ENCODE data around the gene FOXL2.

FOXL2 gene

GRCh38 chr3:138971766-138972320, 24.9 kb upstream of the FOXL2 start:
- Histone ChIP-seq H3K4me1 (ENCODE audit: insufficient read depth, low read length, poor library complexity, severe bottlenecking) (peaks cover 10% of the 10 kb centered on the region), H4K20me1 (ENCODE audit: insufficient read depth, low read length, poor library complexity, severe bottlenecking) (no peaks in the 10 kb centered on the region), H3K9me3 (ENCODE audit: insufficient read depth, low read depth, low read length) (no peaks in the 10 kb centered on the region), H2AFZ (ENCODE audit: low read length) (no peak overlapping the region), H3F3A (ENCODE audit: low read depth) (no peaks in the 10 kb centered on the region), H3K36me3 (ENCODE audit: insufficient read depth, low read length) (no peaks in the 10 kb centered on the region), H3K79me2 (ENCODE audit: insufficient read depth, low read length) (no peaks in the 10 kb centered on the region), H3K27me3 (ENCODE audit: insufficient read depth, low read length, poor library complexity, severe bottlenecking) (no peaks in the 10 kb centered on the region), H3K4me3 (ENCODE audit: low read length, poor library complexity, severe bottlenecking) (no peak overlapping the region), H3K9ac (ENCODE audit: low read depth, low read length, poor library complexity, severe bottlenecking) (no peak overlapping the region), H3K4me2 (ENCODE audit: low read depth, low read length, poor library complexity, severe bottlenecking) (no peak overlapping the region), H3K9me2 (replicated peaks; ENCODE audit: low read depth, low read length) (no peaks in the 10 kb centered on the region)
- no peak for TF ChIP-seq EZH2phosphoT487 (IDR thresholded peaks at IDR 0.05; ENCODE audit: borderline replicate concordance)
- TF ChIP-seq, protein P1, sequence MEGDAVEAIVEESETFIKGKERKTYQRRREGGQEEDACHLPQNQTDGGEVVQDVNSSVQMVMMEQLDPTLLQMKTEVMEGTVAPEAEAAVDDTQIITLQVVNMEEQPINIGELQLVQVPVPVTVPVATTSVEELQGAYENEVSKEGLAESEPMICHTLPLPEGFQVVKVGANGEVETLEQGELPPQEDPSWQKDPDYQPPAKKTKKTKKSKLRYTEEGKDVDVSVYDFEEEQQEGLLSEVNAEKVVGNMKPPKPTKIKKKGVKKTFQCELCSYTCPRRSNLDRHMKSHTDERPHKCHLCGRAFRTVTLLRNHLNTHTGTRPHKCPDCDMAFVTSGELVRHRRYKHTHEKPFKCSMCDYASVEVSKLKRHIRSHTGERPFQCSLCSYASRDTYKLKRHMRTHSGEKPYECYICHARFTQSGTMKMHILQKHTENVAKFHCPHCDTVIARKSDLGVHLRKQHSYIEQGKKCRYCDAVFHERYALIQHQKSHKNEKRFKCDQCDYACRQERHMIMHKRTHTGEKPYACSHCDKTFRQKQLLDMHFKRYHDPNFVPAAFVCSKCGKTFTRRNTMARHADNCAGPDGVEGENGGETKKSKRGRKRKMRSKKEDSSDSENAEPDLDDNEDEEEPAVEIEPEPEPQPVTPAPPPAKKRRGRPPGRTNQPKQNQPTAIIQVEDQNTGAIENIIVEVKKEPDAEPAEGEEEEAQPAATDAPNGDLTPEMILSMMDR (conservative IDR thresholded peaks at IDR 0.05; ENCODE audit: low read length) = no peak

- no peaks in the 10 kb centered on the region for H3K36me3 ChIP-seq (ENCODE audit: insufficient read depth, low read length)
- H3K27me3 ChIP-seq (ENCODE audit: insufficient read depth, low read length, poor library complexity, severe bottlenecking) = no peaks in the 10 kb centered on the region
- H3K4me2 ChIP-seq (ENCODE audit: low read depth, low read length, poor library complexity, severe bottlenecking) = no peak overlapping the region
- H3F3A ChIP-seq (ENCODE audit: low read depth) = no peaks in the 10 kb centered on the region
- no peak overlapping the region for H3K4me3 ChIP-seq (ENCODE audit: low read length, poor library complexity, severe bottlenecking)
- no peaks in the 10 kb centered on the region for H4K20me1 ChIP-seq (ENCODE audit: insufficient read depth, low read length, poor library complexity, severe bottlenecking)
- no peaks in the 10 kb centered on the region for H3K79me2 ChIP-seq (ENCODE audit: insufficient read depth, low read length)
- no peaks in the 10 kb centered on the region for H3K4me1 ChIP-seq (ENCODE audit: insufficient read depth, low read length, poor library complexity, severe bottlenecking)
- no peak overlapping the region for H3K9ac ChIP-seq (ENCODE audit: low read depth, low read length, poor library complexity, severe bottlenecking)
- no peaks in the 10 kb centered on the region for H3K9me2 ChIP-seq (replicated peaks; ENCODE audit: low read depth, low read length)
- no peak for TF ChIP-seq EZH2phosphoT487 (IDR thresholded peaks at IDR 0.05; ENCODE audit: borderline replicate concordance)
- TF ChIP-seq, protein P1 (conservative IDR thresholded peaks at IDR 0.05; ENCODE audit: low read length) = no peak
- no peak overlapping the region for H2AFZ ChIP-seq (ENCODE audit: low read length)
- peaks cover 7% of the 10 kb centered on the region; the same call in 1 of the 2 replicates for H3K9me3 ChIP-seq (ENCODE audit: insufficient read depth, low read depth, low read length)
Measured at GRCh38 chr3:138964923-138965322, 18.0 kb upstream of the FOXL2 start.

DNA sequence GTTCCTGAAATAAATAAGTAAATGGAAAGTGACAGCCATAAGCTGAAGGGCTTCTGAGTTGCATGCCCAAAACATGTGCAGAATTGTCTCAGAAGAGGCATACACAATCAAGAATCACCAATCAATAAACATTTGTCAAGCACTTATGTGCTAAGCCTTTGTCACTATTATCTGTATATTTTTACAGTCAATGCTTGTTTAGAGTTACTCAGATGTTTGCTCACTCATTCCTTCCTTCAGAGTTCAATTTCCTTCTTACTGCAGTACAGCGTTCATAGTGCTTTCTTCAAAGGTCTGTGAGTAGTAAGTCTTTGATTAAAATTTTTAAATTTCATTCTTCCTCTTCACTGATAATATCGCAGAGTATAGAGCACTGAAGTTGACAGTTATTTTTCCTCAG, 17.3 kb upstream of the FOXL2 start:
- no peak overlapping the region for H3K4me2 ChIP-seq (ENCODE audit: low read depth, low read length, poor library complexity, severe bottlenecking)
- no peak overlapping the region for H3K9ac ChIP-seq (ENCODE audit: low read depth, low read length, poor library complexity, severe bottlenecking)

More for the DNA sequence above, 17.3 kb upstream of the FOXL2 start:
- Histone ChIP-seq H3F3A (ENCODE audit: low read depth) (no peaks in the 10 kb centered on the region), H3K9me2 (replicated peaks; ENCODE audit: low read depth, low read length) (no peaks in the 10 kb centered on the region), H3K79me2 (ENCODE audit: insufficient read depth, low read length) (no peaks in the 10 kb centered on the region), H3K9me3 (ENCODE audit: insufficient read depth, low read depth, low read length) (peaks cover 7% of the 10 kb centered on the region; the same call in 1 of the 2 replicates), H3K36me3 (ENCODE audit: insufficient read depth, low read length) (no peaks in the 10 kb centered on the region), H3K27me3 (ENCODE audit: insufficient read depth, low read length, poor library complexity, severe bottlenecking) (no peaks in the 10 kb centered on the region), H2AFZ (ENCODE audit: low read length) (no peak overlapping the region), H3K4me1 (ENCODE audit: insufficient read depth, low read length, poor library complexity, severe bottlenecking) (no peaks in the 10 kb centered on the region), H3K4me3 (ENCODE audit: low read length, poor library complexity, severe bottlenecking) (no peak overlapping the region), H4K20me1 (ENCODE audit: insufficient read depth, low read length, poor library complexity, severe bottlenecking) (no peaks in the 10 kb centered on the region)
- no peak for TF ChIP-seq EZH2phosphoT487 (IDR thresholded peaks at IDR 0.05; ENCODE audit: borderline replicate concordance)
- TF ChIP-seq, protein P1 (conservative IDR thresholded peaks at IDR 0.05; ENCODE audit: low read length) = no peak
